ENCODE results near the gene AWAT2.
"Not testable (repeated sequence)": the region's sequence is repeated elsewhere in the genome, so short reads cannot be mapped to it uniquely, and the experiment has no call there.

Gene AWAT2

DNA sequence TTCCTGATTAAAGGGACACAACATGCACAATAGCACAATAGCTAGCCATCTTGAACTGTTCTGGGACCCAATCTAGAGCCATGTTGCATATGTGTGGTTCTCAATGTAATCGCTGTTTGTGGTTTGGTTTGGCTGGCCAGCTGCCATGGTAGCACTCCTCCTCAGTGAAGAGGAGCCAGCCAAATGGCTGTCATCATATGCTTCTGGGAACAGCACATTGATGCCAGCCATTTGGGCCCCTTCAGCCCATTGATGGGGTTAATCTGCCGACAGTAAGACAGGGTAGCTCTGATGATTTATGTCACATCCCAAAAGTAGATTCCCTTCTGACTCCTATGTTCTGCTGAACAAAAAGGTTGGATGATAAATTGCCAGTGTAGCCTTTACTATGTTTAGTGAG lies 48.5 kb downstream of the AWAT2 start:
- H3K9ac ChIP-seq (ENCODE audit: low read length), result no peak overlapping the region
- H2AK5ac ChIP-seq (ENCODE audit: low read length), result no peak overlapping the region
- H3K14ac ChIP-seq (ENCODE audit: low read length), result no peak overlapping the region
- H3K4me1 ChIP-seq (ENCODE audit: control insufficient read depth in 1 of 2, insufficient read depth in 2 of 2, low read length in 2 of 2), result no peaks in the 10 kb centered on the region
- WGBS (ENCODE audit: extremely low coverage, insufficient coverage, insufficient read length), result no CpG with 5 or more reads among the region's 2 CpGs
- DNase-seq, result no peak
- H4K12ac ChIP-seq (ENCODE audit: low read depth, low read length), result no peak overlapping the region
- H2BK120ac ChIP-seq (ENCODE audit: insufficient read depth, low read length, poor library complexity), result no peak overlapping the region
- no peaks in the 10 kb centered on the region for H3K36me3 ChIP-seq (ENCODE audit: control insufficient read depth in 1 of 2, insufficient read depth in 2 of 2, low read length in 2 of 2)
- no peak overlapping the region for H4K8ac ChIP-seq (ENCODE audit: low read depth, low read length)
- no peak overlapping the region for H2AFZ ChIP-seq (ENCODE audit: insufficient read depth, low read length, poor library complexity)
- H2BK5ac ChIP-seq (ENCODE audit: low read depth, low read length, poor library complexity), result no peak overlapping the region
- H3K27me3 ChIP-seq (ENCODE audit: insufficient read depth, low read length), result no peaks in the 10 kb centered on the region
- no peak overlapping the region for H4K91ac ChIP-seq (ENCODE audit: low read depth, low read length)
- H3K23ac ChIP-seq (ENCODE audit: low read length), result no peak overlapping the region
- no peak overlapping the region for H3K27ac ChIP-seq (ENCODE audit: low read depth, low read length)
- H3K79me2 ChIP-seq (ENCODE audit: control insufficient read depth, insufficient read depth, low read length, poor library complexity), result no peaks in the 10 kb centered on the region
- no peaks in the 10 kb centered on the region for H3K79me1 ChIP-seq (ENCODE audit: low read length)
- no peak overlapping the region for H3K4me3 ChIP-seq (ENCODE audit: low read depth, low read length)
- H3K18ac ChIP-seq (ENCODE audit: low read length), result no peak overlapping the region
- H3K9me3 ChIP-seq (ENCODE audit: insufficient read depth, low read depth, low read length), result no peaks in the 10 kb centered on the region
- no peak overlapping the region for H2BK12ac ChIP-seq (ENCODE audit: low read length)
- no peak overlapping the region for H3K4ac ChIP-seq (ENCODE audit: low read depth, low read length)
- H3K4me2 ChIP-seq (ENCODE audit: low read length), result no peak overlapping the region

DNA sequence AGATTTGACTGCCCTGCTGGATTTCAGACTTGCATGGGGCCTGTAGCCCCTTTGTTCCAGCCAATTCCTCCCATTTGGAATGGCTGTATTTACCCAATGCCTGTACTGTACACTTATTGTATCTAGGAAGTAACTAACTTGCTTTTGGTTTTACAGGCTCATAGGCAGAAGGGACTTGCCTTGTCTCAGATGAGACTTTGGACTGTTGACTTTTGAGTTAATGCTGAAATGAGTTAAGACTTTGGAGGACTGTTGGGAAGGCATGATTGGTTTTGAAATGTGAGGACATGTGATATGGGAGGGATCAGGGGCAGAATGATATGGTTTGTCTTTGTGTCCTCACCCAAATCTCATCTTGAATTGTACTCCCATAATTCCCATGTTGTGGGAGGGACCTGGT lies 51.4 kb downstream of the AWAT2 start:
- H3K79me2 ChIP-seq (ENCODE audit: control insufficient read depth, insufficient read depth, low read length, poor library complexity); H2BK5ac ChIP-seq (ENCODE audit: low read depth, low read length, poor library complexity); H3K23ac ChIP-seq (ENCODE audit: low read length); H2BK12ac ChIP-seq (ENCODE audit: low read length); H2AFZ ChIP-seq (ENCODE audit: insufficient read depth, low read length, poor library complexity); H3K4ac ChIP-seq (ENCODE audit: low read depth, low read length); H3K4me3 ChIP-seq (ENCODE audit: low read depth, low read length); H3K27me3 ChIP-seq (ENCODE audit: insufficient read depth, low read length); H4K91ac ChIP-seq (ENCODE audit: low read depth, low read length); H3K4me2 ChIP-seq (ENCODE audit: low read length); H3K79me1 ChIP-seq (ENCODE audit: low read length); H3K27ac ChIP-seq (ENCODE audit: low read depth, low read length); H4K12ac ChIP-seq (ENCODE audit: low read depth, low read length); H3K9ac ChIP-seq (ENCODE audit: low read length); H3K18ac ChIP-seq (ENCODE audit: low read length); H3K36me3 ChIP-seq (ENCODE audit: control insufficient read depth in 1 of 2, insufficient read depth in 2 of 2, low read length in 2 of 2); H3K4me1 ChIP-seq (ENCODE audit: control insufficient read depth in 1 of 2, insufficient read depth in 2 of 2, low read length in 2 of 2); H2AK5ac ChIP-seq (ENCODE audit: low read length); DNase-seq; H2BK120ac ChIP-seq (ENCODE audit: insufficient read depth, low read length, poor library complexity); H3K9me3 ChIP-seq (ENCODE audit: insufficient read depth, low read depth, low read length); H4K8ac ChIP-seq (ENCODE audit: low read depth, low read length); H3K14ac ChIP-seq (ENCODE audit: low read length): not testable (repeated sequence)

DNA sequence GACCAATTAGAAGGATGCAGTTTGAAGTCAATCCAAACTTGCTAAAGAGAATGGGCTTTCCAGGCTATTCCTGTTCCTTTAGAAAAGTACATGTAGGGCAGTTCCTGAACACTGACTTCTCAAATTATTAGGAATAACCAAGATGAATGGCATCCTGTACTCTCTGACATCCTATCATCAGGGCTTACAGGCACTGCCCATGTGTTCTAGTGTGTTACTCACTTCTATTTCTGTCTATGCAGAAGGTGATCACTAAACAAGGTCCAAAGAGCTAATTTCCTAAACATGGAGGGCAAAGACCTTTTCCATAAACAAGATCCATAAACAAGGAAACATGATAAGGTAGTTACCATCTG lies 53.6 kb downstream of the AWAT2 start:
- H3K4ac ChIP-seq (ENCODE audit: low read depth, low read length), result no peak overlapping the region
- no peak overlapping the region for H4K12ac ChIP-seq (ENCODE audit: low read depth, low read length)
- DNase-seq, result no peak
- H3K4me3 ChIP-seq (ENCODE audit: low read depth, low read length), result no peak overlapping the region
- no peak overlapping the region for H3K23ac ChIP-seq (ENCODE audit: low read length)
- H3K4me1 ChIP-seq (ENCODE audit: control insufficient read depth in 1 of 2, insufficient read depth in 2 of 2, low read length in 2 of 2), result no peaks in the 10 kb centered on the region
- H3K9ac ChIP-seq (ENCODE audit: low read length), result no peak overlapping the region
- H2AFZ ChIP-seq (ENCODE audit: insufficient read depth, low read length, poor library complexity), result no peak overlapping the region
- no peaks in the 10 kb centered on the region for H3K9me3 ChIP-seq (ENCODE audit: insufficient read depth, low read depth, low read length)
- no peak overlapping the region for H3K18ac ChIP-seq (ENCODE audit: low read length)
- H3K4me2 ChIP-seq (ENCODE audit: low read length), result no peak overlapping the region
- H3K79me1 ChIP-seq (ENCODE audit: low read length), result no peaks in the 10 kb centered on the region
- H4K91ac ChIP-seq (ENCODE audit: low read depth, low read length), result no peak overlapping the region
- H2BK12ac ChIP-seq (ENCODE audit: low read length), result no peak overlapping the region
- no peak overlapping the region for H2BK120ac ChIP-seq (ENCODE audit: insufficient read depth, low read length, poor library complexity)
- H3K79me2 ChIP-seq (ENCODE audit: control insufficient read depth, insufficient read depth, low read length, poor library complexity), result no peaks in the 10 kb centered on the region
- no peak overlapping the region for H3K27ac ChIP-seq (ENCODE audit: low read depth, low read length)
- H3K14ac ChIP-seq (ENCODE audit: low read length), result no peak overlapping the region
- no peak overlapping the region for H2BK5ac ChIP-seq (ENCODE audit: low read depth, low read length, poor library complexity)
- H3K36me3 ChIP-seq (ENCODE audit: control insufficient read depth in 1 of 2, insufficient read depth in 2 of 2, low read length in 2 of 2), result no peaks in the 10 kb centered on the region
- no peaks in the 10 kb centered on the region for H3K27me3 ChIP-seq (ENCODE audit: insufficient read depth, low read length)
- no peak overlapping the region for H2AK5ac ChIP-seq (ENCODE audit: low read length)
- H4K8ac ChIP-seq (ENCODE audit: low read depth, low read length), result no peak overlapping the region

DNA sequence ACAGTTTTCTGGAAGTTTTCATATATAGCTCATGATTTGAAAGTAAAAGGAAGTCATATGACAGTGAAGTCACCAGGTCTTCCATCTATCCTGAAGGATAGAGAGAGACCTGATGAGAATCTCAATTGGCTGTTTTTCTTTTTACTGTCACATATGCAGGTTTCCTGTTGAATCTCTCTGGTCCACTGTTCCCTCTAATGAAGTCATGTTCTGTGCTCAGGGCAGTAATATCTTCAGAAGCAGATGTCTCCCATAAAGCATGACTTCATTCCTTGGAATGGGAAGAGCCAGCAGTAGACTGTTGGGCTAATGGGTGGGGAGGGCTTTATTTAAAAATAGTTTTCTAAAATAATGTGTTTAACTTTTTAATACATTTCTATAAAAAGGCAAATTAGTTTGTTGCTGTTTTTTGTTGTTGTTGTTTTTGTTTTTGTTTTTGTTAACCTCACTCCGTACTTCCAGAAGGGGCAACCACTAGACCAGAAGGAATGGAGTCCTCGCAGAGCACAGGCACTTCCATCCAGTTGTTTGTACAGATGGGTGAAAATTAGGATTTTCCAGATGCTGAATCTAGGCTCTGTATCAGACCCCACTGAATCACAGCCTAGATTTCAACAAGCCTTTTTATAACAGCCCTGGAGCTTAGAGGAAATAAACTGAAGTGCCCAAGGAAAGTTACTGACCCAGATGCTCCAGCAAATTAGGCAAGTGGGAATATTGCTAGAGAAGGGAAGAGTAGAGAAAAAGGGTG lies 54.2 kb downstream of the AWAT2 start:
- Histone ChIP-seq H3K4me2 (ENCODE audit: low read length) (no peak overlapping the region), H2BK12ac (ENCODE audit: low read length) (no peak overlapping the region), H3K79me1 (ENCODE audit: low read length) (no peaks in the 10 kb centered on the region), H3K23ac (ENCODE audit: low read length) (no peak overlapping the region), H2AK5ac (ENCODE audit: low read length) (no peak overlapping the region), H3K27me3 (ENCODE audit: insufficient read depth, low read length) (no peaks in the 10 kb centered on the region), H3K4me3 (ENCODE audit: low read depth, low read length) (no peak overlapping the region), H3K9me3 (ENCODE audit: insufficient read depth, low read depth, low read length) (no peaks in the 10 kb centered on the region), H3K4me1 (ENCODE audit: control insufficient read depth in 1 of 2, insufficient read depth in 2 of 2, low read length in 2 of 2) (no peaks in the 10 kb centered on the region), H4K12ac (ENCODE audit: low read depth, low read length) (no peak overlapping the region), H3K27ac (ENCODE audit: low read depth, low read length) (no peak overlapping the region), H3K79me2 (ENCODE audit: control insufficient read depth, insufficient read depth, low read length, poor library complexity) (no peaks in the 10 kb centered on the region), H2BK5ac (ENCODE audit: low read depth, low read length, poor library complexity) (no peak overlapping the region), H3K36me3 (ENCODE audit: control insufficient read depth in 1 of 2, insufficient read depth in 2 of 2, low read length in 2 of 2) (no peaks in the 10 kb centered on the region), H3K4ac (ENCODE audit: low read depth, low read length) (no peak overlapping the region), H2BK120ac (ENCODE audit: insufficient read depth, low read length, poor library complexity) (no peak overlapping the region), H3K9ac (ENCODE audit: low read length) (no peak overlapping the region), H2AFZ (ENCODE audit: insufficient read depth, low read length, poor library complexity) (no peak overlapping the region), H4K8ac (ENCODE audit: low read depth, low read length) (no peak overlapping the region), H4K91ac (ENCODE audit: low read depth, low read length) (no peak overlapping the region), H3K14ac (ENCODE audit: low read length) (no peak overlapping the region), H3K18ac (ENCODE audit: low read length) (no peak overlapping the region)
- WGBS (ENCODE audit: extremely low coverage, insufficient coverage, insufficient read length), result no CpG with 5 or more reads among the region's 2 CpGs
- DNase-seq, result no peak

Measured in trophoblast cell (in vitro differentiated cells and primary cell).